Erythroblast (primary cell): ENCODE measurements around the gene CARF.

ENCODE experiments used
- GATA1 ChIP-seq: IDR thresholded peaks from 2 replicates; pipeline ENCODE4 v1.6.1; 2011; ENCODE audit warnings: low read depth, mild to moderate bottlenecking, control low read depth, low read length, moderate library complexity
- POLR2A ChIP-seq: IDR thresholded peaks from 2 replicates; pipeline ENCODE4 v1.6.1; 2011; ENCODE audit warnings: mild to moderate bottlenecking, low read length

DNA sequence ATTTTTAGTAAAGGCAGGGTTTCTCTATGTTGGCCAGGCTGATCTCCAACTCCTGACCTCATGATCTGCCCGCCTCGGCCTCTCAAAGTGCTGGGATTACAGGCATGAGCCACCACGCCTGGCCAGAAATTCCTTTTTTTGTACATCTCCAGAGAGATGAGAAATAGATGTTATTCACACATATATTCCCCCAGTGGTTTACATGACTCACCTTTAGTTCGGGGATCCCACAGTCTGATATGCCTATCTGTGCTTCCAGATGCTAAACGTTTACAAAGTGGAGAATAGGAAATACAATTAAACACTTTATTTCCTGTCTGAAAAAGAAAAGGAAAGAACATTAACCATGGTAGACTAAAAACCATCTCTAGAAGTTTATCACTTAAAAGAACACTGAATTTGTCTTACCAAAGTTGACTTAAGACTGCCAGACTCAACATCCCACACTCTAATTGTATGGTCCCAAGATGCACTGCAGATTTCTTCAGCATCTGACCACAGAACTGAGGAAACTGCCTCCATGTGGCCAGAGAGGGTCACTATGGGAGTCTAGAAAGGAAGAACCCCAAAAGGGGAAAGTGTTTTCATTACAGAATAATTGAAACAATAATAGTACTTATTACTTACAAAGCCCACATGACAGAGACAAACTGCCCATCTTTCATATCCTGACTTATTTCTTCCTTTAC lies 27.9 kb upstream of the CARF start:
- TF ChIP-seq POLR2A (no peak), GATA1 (no peak)
